ENCODE data around the gene ATMIN.

- TF ChIP-seq CTCF (IDR thresholded peaks at IDR 0.05; ENCODE audit: low read depth, low read length, missing input control) (no peak), JUND (IDR thresholded peaks at IDR 0.05) (no peak), TAF1 (conservative IDR thresholded peaks at IDR 0.05) (no peak), GABPA (IDR thresholded peaks at IDR 0.05 in 1 of 2, conservative IDR thresholded peaks at IDR 0.05 in 1 of 2) (no peak), RAD21 (IDR thresholded peaks at IDR 0.05) (no peak), REST (IDR thresholded peaks at IDR 0.05) (no peak), FOXA1 (IDR thresholded peaks at IDR 0.05) (no peak), EGR1 (IDR thresholded peaks at IDR 0.05; ENCODE audit: low read depth in 2 of 2) (no peak), MAX (IDR thresholded peaks at IDR 0.05) (no peak)
Observed at GRCh38 chr16:81053761-81054160, 18.1 kb downstream of the ATMIN start.

All from liver (tissue), 3 donors.